ENCODE data around the gene ENOX1.

ENOX1 gene

DNA sequence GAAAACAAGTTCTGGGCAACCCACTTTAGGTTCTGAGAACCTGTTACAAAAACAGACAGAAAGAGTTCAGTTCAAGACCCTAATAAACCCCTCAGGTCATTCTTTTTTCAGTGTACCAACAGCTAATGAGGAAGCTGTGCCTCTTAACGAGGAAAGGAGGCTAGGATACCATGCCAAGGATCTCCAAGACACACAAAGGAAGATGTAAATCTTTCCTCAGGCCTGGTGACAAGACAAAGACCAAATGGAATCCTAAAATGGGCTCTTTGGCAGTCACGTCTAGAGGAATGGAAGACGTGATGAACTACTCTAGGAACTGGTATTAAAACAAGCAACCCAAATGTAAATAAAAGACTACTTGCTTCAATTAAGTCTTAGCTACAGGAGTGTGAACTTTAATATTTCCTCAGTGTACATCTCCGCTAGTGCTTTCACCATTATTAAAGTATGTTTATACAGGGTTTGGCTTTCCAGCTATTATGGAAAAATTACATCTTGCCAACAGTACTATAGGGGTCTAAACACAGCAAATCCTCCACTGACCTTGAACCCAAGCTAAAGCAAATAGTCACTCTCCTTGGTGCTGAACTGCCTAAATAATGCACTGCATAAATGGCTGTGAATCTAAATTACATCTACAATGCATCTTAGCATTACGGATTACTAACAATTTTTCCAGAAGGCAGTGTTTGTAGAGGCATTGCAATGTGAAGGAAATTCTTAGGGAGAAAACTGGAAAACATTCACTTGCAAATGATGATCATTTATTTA lies 42.3 kb downstream of the ENOX1 start:
- DNase-seq (ENCODE audit: low read depth in 2 of 2), result no peak

DNA sequence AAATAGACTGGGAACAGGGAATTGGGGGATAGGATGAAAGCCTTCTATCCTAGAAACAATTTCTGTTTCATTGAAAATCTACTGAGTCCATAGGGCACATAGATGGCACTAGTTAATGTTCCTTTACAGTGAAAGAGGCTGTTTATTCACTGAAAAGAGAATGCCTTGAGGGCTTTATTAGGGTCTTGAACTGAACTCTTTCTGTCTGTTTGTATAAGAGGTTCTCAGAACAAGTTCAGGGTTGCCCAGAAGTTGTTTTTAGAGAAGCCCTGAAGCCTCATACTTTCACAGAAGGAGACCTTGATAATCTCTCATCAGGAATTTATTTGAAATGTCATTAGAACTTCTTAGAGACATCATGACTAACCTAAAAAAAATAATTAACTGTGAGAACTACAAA lies 43.9 kb downstream of the ENOX1 start:
- no peak for DNase-seq (ENCODE audit: low read depth in 2 of 2)

DNA sequence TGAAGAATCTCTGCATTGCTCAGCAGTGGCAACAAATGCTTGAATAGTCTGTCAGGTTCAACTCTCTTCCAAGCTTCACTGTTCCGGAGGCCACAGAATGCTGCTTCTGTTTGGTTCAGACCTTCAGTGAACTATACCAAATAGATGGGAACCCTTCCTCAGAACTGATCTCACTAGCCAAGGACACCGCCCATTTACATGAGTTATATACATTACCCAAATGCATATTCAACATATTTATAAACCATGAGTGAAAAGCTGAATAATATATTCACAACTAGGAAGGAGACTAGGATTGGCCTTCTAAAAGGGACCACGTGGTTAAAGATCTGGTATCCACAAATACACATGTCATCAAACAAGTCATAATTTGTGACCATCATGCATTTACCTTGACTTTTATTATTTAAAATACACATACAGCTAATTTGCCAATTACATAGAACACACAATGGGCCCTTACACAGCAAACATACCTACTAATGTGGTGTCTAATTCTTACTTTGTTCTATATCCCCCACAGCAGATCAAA lies 49.3 kb downstream of the ENOX1 start:
- no peak for DNase-seq (ENCODE audit: low read depth in 2 of 2)

DNA sequence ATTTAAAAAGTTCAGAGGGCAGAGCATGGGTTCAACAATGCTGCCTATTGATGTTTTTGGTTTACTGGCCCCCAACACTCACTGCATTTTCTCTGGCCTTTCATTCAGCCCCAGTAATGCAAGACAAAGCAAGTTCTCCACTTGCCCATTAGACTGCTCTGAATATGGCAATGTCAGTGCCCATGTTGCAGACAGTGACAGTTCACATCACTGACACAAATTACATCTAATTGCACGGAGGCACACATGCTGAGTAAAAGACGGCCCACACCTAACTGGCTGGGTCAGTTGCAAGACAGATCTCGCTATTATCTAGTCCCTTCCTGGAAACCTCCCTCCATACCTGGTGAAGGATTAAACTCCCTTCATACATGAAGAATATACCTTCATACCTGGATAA lies 54.0 kb downstream of the ENOX1 start:
- no peak for DNase-seq (ENCODE audit: low read depth in 2 of 2)

DNA sequence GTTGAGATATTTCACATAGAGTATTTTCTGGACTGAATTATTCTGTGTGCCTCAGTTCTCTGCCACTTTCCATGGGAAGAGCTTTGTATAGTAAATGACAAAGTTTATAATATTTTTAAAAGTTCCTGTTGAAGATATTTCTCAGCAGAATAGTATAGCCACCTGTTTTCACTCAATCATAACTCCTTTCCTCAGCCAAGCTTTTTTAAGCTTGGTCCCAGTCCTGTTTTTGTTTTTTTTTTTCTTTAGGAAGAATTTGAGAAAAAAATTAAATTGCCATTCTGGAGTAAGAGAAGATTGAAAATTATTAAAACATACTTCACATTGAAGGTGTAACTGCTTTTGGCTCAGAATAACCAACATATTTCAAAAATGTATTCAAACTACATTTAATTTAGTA lies 55.5 kb downstream of the ENOX1 start:
- DNase-seq (ENCODE audit: low read depth in 2 of 2), result no peak

DNA sequence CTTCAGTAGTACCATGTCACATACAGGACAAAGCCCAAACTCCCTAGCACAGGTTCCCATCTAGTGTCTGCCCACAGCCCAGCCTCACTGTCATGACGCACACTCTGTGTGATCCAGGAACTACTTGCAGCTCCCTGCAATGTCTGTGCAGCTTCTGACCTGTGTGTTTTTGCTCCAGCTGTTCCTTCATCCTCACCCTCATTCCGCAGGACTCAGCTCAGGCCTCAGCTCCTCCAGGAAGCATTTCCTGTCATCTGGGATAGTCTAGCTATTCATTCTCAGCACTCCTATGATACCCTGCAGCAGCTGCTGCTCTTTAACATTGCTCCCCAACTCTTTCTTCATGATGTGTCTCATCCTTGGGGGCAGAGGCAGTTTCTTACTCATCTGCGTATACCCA lies 56.1 kb downstream of the ENOX1 start:
- DNase-seq (ENCODE audit: low read depth in 2 of 2), result peak; percentile 35 to 39

DNA sequence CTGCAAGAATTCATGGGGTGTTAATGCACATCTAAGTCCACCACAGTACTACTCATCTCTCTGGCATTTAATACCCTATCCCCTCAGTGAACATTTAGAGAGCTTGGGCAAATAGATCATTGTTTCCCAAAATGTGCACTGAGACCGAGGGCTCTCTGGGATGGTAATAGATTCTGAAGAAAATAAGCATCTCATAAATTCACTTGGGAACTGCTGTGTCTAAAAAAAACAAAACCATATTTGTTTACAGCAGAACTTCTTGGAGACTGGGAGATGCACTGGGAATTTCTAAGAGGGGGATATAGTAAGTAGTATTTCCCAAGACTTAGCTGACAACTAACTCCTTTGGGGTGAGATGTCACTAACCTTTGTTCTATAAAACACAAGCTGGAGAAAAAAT lies 58.4 kb downstream of the ENOX1 start:
- DNase-seq (ENCODE audit: low read depth in 2 of 2), result no peak

DNA sequence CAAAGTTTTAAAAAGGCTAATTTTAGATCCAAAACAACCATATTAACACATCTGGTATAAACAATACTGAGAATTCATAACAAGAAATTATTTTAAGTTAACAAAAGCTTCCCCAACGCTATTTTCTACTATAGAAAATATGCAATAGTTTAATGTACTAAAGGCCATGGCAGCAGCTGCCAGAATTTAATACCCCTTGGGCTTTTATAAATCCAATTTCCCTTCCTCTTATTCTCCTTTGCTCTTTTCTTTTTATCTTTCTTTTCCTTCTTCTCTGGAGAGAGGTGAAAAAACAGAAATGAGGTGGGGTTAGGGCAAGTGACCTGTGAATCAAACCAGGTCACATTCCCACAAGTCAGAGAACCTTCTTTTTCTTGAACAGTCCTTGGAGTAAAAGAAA lies 58.9 kb downstream of the ENOX1 start:
- no peak for DNase-seq (ENCODE audit: low read depth in 2 of 2)

DNA sequence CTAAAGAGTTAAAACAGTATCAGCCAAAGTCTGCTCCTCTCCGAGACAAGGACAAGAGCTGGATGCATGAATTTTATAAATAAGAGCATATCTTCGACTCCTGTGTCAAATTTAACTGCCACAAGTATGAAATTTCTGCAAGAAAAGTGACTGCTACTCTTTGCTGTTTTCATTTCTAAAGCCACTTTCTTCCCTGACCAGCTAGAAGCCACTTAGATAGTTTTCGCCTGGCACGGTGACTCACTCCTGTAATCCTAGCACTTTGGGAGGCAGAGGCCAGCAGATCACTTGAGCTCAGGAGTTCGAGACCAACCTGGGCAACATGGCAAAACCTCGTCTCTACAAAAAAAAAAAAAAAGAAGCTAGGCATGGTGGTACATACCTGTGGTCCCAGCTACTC lies 61.3 kb downstream of the ENOX1 start:
- no peak for DNase-seq (ENCODE audit: low read depth in 2 of 2)

DNA sequence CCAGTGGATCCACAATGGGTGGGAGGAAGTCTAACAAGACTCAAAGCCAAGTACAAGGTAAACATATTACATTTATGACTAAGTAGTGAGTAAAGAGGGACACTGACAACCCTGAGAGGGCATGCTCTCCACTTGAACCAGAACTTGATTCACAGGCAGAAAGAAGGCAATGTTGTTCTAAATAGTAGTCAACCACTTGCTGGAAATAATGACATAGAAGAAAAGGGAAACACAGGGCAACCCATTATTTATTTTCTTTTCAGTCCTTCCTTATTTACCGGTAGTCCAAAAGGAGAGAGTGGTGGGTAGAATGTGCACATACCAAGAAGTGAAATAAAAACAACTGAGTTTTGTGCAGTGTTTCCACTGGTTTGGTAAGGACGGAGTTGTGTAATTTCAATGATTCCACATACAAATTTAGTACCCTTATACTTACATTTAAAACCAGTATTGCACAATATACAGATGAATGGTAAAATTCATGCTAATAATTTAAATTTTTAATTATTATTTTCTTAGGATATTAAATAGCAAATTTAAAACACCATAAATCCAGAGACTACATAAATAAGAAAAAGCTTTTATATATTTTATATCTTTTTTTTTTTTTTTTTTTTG lies 65.9 kb downstream of the ENOX1 start:
- DNase-seq (ENCODE audit: low read depth in 2 of 2), result no peak

DNA sequence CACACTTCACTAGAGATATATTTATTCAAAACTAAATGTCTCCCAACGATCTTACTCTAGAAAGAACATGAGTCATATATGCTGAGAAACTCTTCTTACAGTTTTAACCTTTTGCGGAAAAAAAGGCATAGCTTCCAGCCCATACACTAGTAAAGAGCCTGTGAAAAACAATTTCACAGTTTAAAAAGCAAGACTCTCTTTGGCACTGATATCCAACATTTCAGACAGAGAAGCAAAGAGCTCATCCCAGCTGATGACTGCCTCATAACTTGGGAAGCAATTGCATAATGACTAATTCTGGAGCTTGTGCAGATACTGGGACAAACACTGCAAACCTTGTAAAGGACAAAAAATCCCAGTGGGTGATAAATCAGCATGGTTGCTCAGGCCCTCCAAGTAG lies 88.0 kb downstream of the ENOX1 start:
- DNase-seq (ENCODE audit: low read depth in 2 of 2), result peak; percentile 25 to 28

DNA sequence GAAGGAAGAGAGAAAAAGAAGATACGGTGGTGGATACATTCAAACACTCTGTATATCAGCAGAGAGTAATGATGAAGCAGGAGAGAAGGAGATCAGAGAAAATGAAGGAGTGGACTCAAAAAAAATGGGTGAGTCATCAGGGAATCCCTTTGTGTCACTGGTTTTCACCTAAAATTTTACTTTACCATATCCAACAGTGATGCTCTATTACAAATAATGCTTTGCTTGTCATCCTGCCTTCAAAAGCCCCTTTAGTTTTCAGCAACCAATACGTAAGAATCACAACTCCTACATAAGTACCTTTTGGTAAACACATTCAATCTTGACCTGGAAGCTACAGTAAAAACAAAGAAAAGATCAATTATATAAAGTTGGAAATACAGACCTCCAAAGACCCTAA lies 88.8 kb downstream of the ENOX1 start:
- DNase-seq (ENCODE audit: low read depth in 2 of 2), result no peak

DNA sequence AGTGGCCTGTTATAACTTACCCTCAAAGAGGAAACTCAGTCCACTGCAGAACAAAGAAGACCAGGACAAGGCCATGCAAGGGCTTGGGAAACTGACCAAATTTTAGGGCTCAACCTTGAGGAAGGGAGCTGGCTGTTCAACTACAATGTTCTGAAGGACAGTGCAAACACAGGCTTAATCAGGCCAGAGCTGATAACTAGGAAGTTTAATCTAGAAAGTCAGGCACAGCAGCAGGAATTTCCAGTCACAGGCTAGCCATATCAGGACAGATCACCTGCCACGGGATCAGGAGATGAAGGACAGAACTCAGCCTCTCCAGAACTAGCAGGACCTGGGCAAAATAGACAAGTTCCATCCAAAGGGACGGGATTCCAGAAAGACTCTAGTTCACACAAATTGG lies 89.4 kb downstream of the ENOX1 start:
- no peak for DNase-seq (ENCODE audit: low read depth in 2 of 2)

DNA sequence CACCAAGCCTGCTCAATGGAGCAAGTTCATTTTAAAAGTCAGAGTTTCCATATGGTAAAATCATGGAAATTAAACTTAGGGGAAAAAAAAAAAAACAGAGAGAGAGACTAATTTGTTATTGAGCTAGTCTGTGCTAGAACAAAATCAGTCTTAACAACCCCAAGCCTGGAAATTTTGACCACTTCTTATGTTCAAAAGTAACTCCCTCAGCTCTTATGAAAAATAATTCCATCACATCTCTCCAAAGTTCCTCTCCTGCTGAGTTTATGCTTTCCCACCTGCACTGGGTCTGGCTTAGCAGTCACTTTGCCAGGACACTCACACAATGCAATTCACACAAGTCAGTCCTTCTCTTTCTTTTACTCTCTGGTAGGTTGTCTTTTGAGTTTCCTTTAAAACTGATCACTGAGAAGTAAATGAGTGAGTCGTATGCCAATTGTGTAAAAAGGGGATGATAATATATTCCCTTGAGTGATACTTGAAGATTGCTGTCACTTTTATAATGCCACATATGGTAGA lies 92.6 kb downstream of the ENOX1 start:
- no peak for DNase-seq (ENCODE audit: low read depth in 2 of 2)

DNA sequence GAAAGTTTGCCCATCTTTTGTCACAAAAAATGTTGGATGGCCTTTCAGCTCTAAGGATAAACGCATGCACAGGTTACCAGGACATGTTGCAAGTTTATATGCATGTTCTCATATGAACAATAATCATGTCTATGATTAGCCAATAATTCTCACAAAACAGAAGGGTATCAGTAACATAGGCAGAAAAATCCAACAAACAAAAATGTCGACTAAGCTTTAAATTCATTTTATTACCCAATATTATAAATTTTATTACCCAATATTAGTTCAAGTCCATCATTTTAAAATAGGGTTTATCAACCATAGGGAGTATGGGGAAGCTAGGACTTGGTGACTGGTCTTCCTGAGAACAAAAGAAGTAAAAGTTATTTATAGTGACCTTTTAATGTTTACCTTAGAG lies 93.1 kb downstream of the ENOX1 start:
- DNase-seq (ENCODE audit: low read depth in 2 of 2), result no peak

DNA sequence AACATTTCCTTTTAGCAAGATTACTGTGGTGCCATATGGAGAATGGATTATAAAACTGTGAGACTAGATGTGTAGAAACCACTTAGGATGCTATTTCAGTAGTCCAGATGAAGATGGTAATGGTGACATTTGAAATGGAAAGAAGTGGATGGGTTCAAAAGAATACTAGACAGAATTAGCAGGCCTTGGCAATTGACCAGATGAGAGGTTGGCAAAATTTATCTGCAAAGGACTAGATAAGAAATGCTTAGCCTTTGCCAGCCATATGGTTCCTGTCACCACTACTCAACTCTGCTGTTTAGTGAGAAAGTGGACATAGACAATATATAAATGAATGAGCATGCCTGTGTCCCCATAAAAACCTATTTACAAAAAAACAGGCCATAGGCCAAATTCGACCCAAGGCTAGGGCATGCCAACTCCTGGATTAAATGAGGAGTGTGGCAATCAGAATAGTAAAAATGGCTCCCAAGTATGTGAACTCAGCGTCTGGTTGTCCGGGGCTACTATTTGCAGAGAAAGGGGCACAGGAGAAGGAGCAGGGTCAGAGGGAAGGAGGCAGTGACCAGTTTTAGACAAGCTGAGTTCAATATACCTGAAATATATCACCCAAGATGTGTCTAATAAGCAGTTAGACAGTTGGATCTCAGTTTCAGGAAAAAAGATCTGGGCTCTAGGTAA lies 98.4 kb downstream of the ENOX1 start:
- no peak for DNase-seq (ENCODE audit: low read depth in 2 of 2)

DNA sequence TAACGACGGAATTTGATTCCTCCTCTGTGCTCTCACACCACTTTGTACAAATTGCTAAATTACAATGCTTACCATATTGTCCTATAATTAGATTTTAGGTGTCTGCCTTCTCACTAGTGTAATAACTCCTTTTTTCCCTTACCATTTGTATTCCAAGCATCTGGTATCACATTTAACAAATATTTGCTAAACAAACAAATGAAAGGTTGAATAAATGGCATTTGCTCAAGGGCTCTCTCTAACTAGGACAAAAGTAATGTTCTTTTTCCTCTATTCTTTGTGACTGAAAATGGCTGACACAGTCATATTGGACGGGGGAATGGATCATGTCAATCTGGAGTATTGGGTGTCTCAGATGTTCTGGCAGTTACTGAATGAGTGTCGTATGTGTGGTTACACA lies 99.7 kb downstream of the ENOX1 start:
- no peak for DNase-seq (ENCODE audit: low read depth in 2 of 2)

DNA sequence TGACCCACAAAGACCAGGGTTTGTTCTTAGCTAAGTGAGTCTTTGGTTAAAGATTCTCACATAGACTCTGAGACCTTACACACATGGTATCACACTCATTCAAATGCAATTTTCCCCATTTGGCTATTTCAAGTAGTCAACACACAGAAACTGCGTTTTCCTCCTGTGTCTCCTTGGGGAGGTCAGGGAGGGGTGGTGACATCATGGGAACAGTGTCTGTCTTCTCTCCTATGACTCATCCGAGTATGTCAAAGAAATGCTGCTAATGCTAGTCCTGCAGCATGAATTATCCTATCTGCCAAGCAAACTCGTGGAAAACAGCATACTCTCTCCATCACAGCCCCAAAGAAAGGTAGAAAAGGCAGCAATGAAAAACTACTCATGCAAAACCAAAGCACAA lies 100.2 kb downstream of the ENOX1 start:
- peak; percentile 65 to 69 for DNase-seq (ENCODE audit: low read depth in 2 of 2)

DNA sequence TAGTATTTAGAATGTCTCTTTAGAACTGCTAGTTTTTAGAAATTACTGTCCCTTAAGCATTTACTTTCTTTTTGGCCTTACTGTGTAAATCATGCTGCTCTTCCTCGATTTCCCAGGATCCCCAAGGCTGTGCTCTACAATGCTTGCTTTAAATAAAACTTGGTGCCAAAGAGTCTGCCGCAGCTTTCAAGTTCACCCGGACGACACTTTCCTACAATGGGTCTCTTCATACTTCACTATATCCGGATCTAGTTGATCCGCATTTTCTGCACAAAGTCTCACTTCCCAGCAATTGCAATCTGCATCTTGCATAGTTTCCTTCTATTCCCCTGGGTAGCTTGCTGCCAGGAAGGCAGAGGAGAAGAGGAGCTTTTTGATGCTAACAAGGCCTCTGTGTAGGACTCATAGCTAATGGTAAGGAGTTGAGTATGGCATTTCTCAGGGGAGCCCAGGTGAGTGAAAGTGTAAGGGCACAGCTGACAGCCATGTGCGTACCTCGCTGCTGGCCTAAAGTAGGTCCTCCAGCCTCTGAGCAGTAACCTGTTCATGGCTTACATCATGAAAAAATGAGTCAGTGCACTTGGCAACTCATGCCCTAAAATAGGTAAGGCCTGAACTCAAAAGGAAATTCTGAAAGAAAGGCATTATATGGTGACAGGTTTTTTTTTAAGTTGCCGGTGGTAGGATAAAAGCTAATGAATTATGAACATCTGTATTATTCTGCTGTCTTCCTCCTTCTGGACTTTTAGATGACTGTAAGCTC lies 101.6 kb downstream of the ENOX1 start:
- no peak for DNase-seq (ENCODE audit: low read depth in 2 of 2)

DNA sequence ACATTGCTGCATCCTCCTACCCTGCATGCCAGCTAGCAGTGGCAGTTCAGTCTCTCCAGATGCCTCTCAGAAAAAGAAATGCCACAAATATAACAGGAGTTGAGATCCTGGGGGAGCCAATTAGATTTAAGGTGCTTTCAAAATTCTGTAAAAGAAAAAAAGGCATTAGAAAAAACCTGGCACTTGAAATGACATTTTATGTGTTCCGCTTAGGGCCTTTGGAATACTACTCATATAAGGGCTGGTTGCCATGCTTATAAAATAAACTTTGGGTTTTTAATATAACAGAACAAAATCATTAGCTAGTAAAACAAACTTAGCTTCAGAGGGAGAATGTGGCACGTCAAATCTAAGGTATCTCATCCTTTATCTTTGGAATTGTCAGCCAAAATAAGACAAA lies 104.1 kb downstream of the ENOX1 start:
- DNase-seq (ENCODE audit: low read depth in 2 of 2), result no peak

DNA sequence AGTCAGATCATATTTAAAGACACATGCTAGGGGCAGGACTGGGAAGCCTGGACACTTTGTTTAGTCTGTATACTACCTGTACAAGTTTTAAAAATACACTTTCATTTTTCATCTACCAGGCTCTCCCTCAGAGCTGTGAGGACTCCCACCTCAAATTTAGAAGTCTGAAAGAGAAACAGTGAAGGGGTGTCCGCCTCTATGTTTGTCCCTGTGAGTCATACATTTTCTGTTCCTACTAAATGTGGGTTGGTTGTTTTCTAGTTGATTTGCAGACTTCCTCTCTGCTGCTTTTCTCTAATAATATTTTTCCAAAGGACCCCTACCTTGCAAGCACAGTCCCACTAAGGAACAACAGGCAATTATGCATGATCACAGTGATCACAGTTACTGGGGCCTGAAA lies 110.5 kb downstream of the ENOX1 start:
- DNase-seq (ENCODE audit: low read depth in 2 of 2), result no peak

DNA sequence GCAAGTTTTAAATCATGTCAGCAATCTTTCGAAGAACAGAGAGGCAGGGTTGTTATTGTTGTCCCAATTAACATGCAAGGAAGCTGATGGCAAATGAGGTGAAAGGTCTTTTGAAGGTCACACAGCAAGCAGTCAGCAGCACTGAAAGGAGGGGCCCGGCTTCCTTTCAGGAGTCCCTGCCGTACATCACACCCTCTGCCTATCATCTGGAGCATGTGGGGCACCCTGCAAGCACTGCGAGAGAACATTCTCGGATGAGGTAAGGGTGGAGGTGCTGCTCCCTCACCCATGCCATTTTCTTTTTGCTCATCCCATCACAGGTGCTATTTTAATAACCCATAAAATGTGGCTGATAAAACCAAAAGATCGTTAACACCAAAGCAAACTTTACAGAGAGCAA lies 111.2 kb downstream of the ENOX1 start:
- no peak for DNase-seq (ENCODE audit: low read depth in 2 of 2)

All from fibroblast of skin of left quadriceps (primary cell).